HG03135 (cell line): ENCODE data around the gene TBC1D21.
"Not testable (repeated sequence)": the region's sequence is repeated elsewhere in the genome, so short reads cannot be mapped to it uniquely, and the experiment has no call there.

Experiments used
- ATAC-seq: cut with Tn5 transposase; IDR thresholded peaks from one replicate; pipeline ENCODE4 v1.9.1; 2021; ENCODE audit warnings: mild to moderate bottlenecking, moderate library complexity; ENCODE audit not compliant: unreplicated experiment

The TBC1D21 gene

GRCh38 chr15:73927476-73928240 is 54.3 kb downstream of the TBC1D21 start:
- ATAC-seq = no peak

GRCh38 chr15:73928241-73928579 is 54.8 kb downstream of the TBC1D21 start:
- ATAC-seq = no peak

DNA sequence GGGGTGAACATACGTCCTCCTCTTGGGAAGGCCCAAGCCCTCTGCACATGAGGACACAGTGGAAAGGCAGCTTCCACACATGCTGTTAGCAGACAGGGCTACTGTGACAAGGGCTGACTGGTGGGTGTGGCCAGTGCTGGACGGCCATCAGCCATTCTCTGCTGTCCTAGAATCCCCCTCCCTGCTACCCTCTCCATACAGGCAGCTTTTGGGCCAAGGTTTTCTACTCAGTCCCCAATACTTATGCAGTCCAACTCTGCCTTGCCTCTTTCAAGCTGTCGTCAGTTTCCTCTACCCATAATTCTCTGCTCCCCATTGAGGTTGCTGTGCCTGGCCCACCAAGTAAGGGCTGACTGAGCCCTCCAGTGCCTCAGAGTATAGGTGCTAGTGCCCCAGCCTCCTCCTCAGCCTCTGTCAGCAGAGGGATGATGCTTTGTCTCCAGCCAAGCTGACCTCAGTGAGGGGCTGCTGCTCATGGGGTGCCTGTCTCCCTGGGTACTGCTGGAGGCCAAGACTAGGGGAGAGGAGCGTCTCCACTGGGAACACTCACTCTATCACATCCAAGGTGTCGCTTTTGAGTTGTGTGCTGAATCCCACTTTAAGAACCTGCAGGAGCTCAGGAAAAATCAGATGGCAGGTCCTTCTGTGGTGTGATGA is 55.7 kb downstream of the TBC1D21 start:
- ATAC-seq = no peak

GRCh38 chr15:73930371-73930770 is 57.0 kb downstream of the TBC1D21 start:
- no peak for ATAC-seq

DNA sequence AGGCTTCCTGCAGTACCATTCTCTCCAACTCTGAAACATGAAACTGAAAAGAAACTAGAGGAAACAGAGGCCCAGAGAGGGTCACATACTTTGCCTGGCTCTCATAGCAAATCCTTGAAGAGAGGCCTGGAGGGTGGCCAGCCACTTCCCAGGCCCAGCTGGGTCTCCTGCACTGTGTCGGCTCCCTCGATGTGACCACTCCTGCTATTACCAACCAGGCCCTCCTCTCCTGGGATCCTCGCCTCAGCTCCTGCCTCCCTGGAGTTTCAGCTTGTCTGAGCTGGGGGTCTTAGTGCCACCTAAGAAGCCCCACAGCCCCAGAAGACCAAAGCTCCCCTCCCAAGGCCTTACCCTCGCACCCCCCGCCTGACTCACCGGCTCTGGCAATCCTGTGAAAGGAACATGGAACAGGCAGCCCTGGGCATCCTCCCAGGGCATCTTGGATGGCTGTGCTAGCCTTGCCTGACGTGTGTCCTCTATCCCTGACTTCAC is 57.5 kb downstream of the TBC1D21 start:
- ATAC-seq = no peak

DNA sequence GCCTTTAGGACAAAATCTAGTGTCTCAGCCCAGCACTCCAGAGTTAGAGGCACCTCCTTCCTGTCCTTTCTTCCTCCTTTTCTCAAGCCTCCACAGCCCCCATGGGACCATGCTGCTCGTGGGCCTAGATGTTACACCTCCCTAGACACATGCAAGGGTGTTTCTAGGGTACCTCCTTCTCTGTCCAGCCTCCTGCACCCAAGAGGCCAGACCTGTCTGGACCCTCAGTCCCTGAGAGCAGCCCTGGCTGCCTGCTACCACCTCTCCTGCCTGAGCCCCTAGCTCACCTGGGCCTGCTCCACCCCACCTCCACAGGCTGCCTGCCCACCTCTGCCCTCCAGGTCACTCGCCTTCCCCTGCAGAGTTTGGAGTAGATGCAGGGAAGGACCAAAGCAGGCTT is 58.1 kb downstream of the TBC1D21 start:
- no peak for ATAC-seq

DNA sequence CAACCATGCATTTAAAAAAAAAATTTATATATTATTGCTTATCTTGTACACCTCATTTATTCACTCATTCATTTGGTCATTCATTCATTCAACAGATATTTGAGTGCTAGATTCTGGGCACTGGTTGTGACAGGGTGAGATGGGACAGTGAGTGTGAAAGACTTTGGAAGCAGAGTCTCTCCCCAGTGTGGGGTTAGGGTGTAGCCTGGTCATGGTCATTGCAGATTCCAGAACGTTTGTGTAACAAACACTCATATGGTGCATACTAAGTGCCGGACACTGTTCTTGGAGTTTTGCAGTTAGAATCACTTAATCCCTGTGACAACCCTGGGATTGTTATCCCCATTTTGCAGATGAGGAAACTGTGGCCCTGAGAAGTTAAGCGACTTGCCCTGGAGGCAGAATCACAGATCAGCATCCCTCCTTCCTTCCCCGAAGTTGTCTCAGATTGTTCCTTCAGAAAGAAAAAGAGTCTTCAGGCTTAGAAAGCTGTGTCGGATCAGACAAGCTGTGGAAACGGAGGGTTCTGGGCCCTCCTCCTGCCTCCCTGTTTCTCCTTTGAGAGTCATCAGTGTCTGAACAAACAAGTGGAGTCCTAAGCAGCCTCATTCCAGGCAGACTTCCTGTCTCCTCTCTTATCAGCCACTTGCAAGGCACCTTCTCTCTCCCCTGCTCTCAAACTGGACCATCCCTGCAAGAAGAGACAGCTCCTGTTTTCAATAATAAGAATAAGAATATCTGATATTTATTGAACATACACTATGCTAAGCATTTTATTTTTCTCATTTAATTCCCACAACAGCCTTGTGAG is 59.2 kb downstream of the TBC1D21 start:
- ATAC-seq = no peak

- ATAC-seq = no peak
Measured at GRCh38 chr15:73934281-73934680, 60.9 kb downstream of the TBC1D21 start.

GRCh38 chr15:73935547-73935946 is 62.2 kb downstream of the TBC1D21 start:
- ATAC-seq = no peak

GRCh38 chr15:73936181-73936580 is 62.8 kb downstream of the TBC1D21 start:
- ATAC-seq = no peak

DNA sequence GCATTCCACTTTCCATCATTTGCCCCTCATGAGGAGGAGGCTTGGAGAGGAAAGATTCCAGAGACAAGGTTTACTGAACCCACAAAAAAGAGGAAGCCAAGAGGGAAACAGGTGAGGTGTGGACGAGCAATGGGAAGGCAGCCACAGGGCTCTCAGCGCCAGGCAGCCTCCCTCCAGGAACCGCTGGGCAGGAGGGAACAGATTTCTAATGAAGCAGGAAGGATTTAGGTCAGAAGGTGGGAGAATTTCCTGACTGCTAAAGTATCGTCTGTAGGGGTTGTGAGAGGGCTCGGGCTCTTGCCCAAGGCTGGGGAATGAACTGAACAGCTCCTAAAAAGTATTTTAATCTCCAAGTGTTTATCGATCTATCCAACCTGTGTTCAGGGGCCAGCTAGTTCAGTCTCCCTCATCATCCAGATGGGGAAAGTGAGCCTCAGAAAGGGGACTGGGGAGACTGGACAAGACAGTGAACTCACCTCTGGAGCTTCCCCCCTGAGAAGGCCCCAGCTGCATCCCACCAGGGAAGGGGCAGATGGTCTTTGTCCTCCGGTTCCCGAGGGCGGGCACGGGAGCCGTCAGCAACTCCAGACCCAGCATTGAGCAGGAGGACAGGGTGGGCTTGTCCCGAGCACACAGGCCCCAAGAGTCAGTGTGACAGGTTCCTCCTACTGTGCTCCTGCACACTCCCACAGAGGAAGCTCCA is 63.4 kb downstream of the TBC1D21 start:
- ATAC-seq = no peak

DNA sequence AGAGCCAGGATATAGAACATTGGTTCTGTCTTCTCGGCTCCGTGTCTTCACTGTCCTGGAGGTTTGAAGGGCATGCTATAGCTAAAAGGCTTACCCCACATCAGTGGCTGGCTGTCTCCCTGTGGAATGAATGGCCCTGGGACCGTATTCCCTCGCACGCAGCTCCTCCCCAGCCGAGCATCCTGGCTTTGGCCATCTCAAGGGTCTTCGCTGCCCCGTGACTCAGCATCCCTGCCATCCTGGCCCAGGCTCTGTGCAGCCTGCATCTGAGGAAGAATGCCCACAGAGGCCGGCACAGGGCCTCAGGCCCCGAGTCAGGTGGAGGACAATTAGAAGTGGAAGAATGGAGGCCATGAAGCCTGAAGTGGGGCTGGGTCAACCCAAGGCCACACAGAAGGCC is 63.9 kb downstream of the TBC1D21 start:
- no peak for ATAC-seq

DNA sequence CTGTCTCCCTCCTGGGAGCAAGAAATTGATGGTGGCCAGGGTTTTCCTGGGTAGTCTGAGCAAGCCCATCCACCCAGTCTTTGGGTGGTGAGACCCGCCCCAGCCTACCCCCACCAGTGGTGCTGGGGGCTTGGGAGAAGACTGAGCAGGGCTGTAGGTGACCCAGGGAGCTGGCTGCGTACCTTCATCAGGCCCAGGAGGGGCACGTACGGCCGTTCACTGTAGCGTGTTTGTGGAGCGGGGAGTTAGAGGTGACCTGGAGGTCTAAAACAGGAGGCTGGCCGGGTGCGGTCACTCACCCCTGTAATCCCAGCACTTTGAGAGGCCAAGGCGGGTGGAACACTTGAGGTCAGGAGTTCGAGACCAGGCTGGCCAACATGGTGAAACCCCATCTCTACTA is 64.4 kb downstream of the TBC1D21 start:
- ATAC-seq = no peak

DNA sequence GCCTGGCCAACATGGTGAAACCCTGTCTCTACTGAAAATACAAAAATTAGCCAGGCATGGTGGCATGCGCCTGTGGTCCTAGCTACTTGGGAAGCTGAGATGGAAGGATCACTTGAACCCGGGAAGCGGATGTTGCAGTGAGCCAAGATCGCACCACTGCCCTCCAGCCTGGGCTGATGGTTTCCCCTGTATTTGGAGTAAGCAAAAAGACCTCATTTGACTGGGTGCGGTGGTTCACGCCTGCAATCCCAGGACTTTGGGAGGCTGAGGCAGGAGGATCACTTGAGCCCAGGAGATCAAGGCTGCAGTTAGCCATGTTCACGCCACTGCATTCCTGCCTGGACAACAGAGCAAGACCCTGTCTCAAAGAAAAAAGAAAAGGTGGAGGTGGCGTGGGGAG is 65.2 kb downstream of the TBC1D21 start:
- not testable (repeated sequence) for ATAC-seq
